ENCODE data around the gene DDOST.

GRCh38 chr1:20699558-20699957 is 38.4 kb upstream of the DDOST start:
- TF ChIP-seq CTCF (IDR thresholded peaks at IDR 0.05) (no peak), POLR2A (IDR thresholded peaks at IDR 0.05) (no peak), EP300 (IDR thresholded peaks at IDR 0.05) (no peak)
